ENCODE results near the gene JAG1. TPM values are rescaled to one million over a fixed set of nuclear protein-coding genes. Genes with fewer than 3 reads are reported as not detected.

The JAG1 gene
- total RNA-seq, 2 experiments from 2014 or later = 0.32 to 0.67 TPM

- CTCF ChIA-PET (ENCODE audit: unreplicated experiment) = no interaction called here
- no peak for DNase-seq (ENCODE audit: low spot score)
- POLR2A ChIA-PET = no interaction called here
- no peaks in the 10 kb centered on the region for H4K20me1 ChIP-seq (ENCODE audit: insufficient read depth, low read length)
- intact Hi-C loops (cut with micrococcal nuclease; ENCODE audit: unreplicated experiment) = no loop called here
- H3K79me2 ChIP-seq (ENCODE audit: insufficient read depth, low read depth, low read length) = no peaks in the 10 kb centered on the region
- TF ChIP-seq CTCF (conservative IDR thresholded peaks at IDR 0.05; ENCODE audit: low read length) (no peak), EZH2phosphoT487 (IDR thresholded peaks at IDR 0.05; ENCODE audit: borderline replicate concordance, low read depth, low read length) (no peak)
- no peak overlapping the region for H3K4me3 ChIP-seq (ENCODE audit: low read depth, low read length, poor library complexity, severe bottlenecking)
- no peak overlapping the region for H3K4me2 ChIP-seq (ENCODE audit: low read length)
- no peaks in the 10 kb centered on the region for H3K4me1 ChIP-seq (ENCODE audit: insufficient read depth, low read length, poor library complexity, severe bottlenecking)
- H2AFZ ChIP-seq (ENCODE audit: low read length) = no peak overlapping the region
- no peaks in the 10 kb centered on the region for H3K9me2 ChIP-seq (ENCODE audit: insufficient read depth, low read length)
- BruUV-seq (replicated peaks) = no TSS peak
- no peak overlapping the region for H3K27ac ChIP-seq (ENCODE audit: low read depth, low read length, poor library complexity, severe bottlenecking)
- H3K36me3 ChIP-seq (ENCODE audit: insufficient read depth, low read length) = no peaks in the 10 kb centered on the region
- no peaks in the 10 kb centered on the region for H3K9me3 ChIP-seq (ENCODE audit: low read length)
Measured at GRCh38 chr20:10714236-10714975, 40.6 kb upstream of the JAG1 start.

- H3K9me3 ChIP-seq (ENCODE audit: low read length) = no peaks in the 10 kb centered on the region
- H4K20me1 ChIP-seq (ENCODE audit: insufficient read depth, low read length) = no peaks in the 10 kb centered on the region
- H3K27ac ChIP-seq (ENCODE audit: low read depth, low read length, poor library complexity, severe bottlenecking) = no peak overlapping the region
- no peak overlapping the region for H3K4me2 ChIP-seq (ENCODE audit: low read length)
- no peaks in the 10 kb centered on the region for H3K79me2 ChIP-seq (ENCODE audit: insufficient read depth, low read depth, low read length)
- BruUV-seq (replicated peaks) = no TSS peak
- no peak for DNase-seq (ENCODE audit: low spot score)
- H2AFZ ChIP-seq (ENCODE audit: low read length) = no peak overlapping the region
- CTCF ChIA-PET (ENCODE audit: unreplicated experiment) = no interaction called here
- intact Hi-C loops (cut with micrococcal nuclease; ENCODE audit: unreplicated experiment) = no loop called here
- TF ChIP-seq CTCF (conservative IDR thresholded peaks at IDR 0.05; ENCODE audit: low read length) = no peak
- no peak for TF ChIP-seq EZH2phosphoT487 (IDR thresholded peaks at IDR 0.05; ENCODE audit: borderline replicate concordance, low read depth, low read length)
- no peaks in the 10 kb centered on the region for H3K36me3 ChIP-seq (ENCODE audit: insufficient read depth, low read length)
- POLR2A ChIA-PET = no interaction called here
- H3K9me2 ChIP-seq (ENCODE audit: insufficient read depth, low read length) = no peaks in the 10 kb centered on the region
- H3K4me1 ChIP-seq (ENCODE audit: insufficient read depth, low read length, poor library complexity, severe bottlenecking) = no peaks in the 10 kb centered on the region
- H3K4me3 ChIP-seq (ENCODE audit: low read depth, low read length, poor library complexity, severe bottlenecking) = no peak overlapping the region
Measured at GRCh38 chr20:10713161-10713560, 39.4 kb upstream of the JAG1 start.

GRCh38 chr20:10711903-10712451, 38.2 kb upstream of the JAG1 start:
- Histone ChIP-seq H3K9me2 (ENCODE audit: insufficient read depth, low read length) (no peaks in the 10 kb centered on the region), H3K79me2 (ENCODE audit: insufficient read depth, low read depth, low read length) (no peaks in the 10 kb centered on the region), H3K36me3 (ENCODE audit: insufficient read depth, low read length) (no peaks in the 10 kb centered on the region), H3K4me3 (ENCODE audit: low read depth, low read length, poor library complexity, severe bottlenecking) (no peak overlapping the region), H4K20me1 (ENCODE audit: insufficient read depth, low read length) (no peaks in the 10 kb centered on the region), H3K4me1 (ENCODE audit: insufficient read depth, low read length, poor library complexity, severe bottlenecking) (no peaks in the 10 kb centered on the region), H3K27ac (ENCODE audit: low read depth, low read length, poor library complexity, severe bottlenecking) (no peak overlapping the region), H3K9me3 (ENCODE audit: low read length) (no peaks in the 10 kb centered on the region), H3K4me2 (ENCODE audit: low read length) (no peak overlapping the region), H2AFZ (ENCODE audit: low read length) (no peak overlapping the region)
- ChIA-PET CTCF (ENCODE audit: unreplicated experiment) (no interaction called here), POLR2A (no interaction called here)
- no peak for DNase-seq (ENCODE audit: low spot score)
- BruUV-seq (replicated peaks) = no TSS peak
- TF ChIP-seq EZH2phosphoT487 (IDR thresholded peaks at IDR 0.05; ENCODE audit: borderline replicate concordance, low read depth, low read length) (no peak), CTCF (conservative IDR thresholded peaks at IDR 0.05; ENCODE audit: low read length) (no peak)
- intact Hi-C loops (cut with micrococcal nuclease; ENCODE audit: unreplicated experiment) = no loop called here

All from OCI-LY7 (cell line).